GM10266 (cell line): ENCODE results near the gene GEN1.

ENCODE experiments used
- DNase-seq: peaks from one replicate; pipeline ENCODE4 v3.0.0; 2012; ENCODE audit errors: extremely low spot score
- TF ChIP-seq, protein P1 (sequence below): IDR thresholded peaks from 2 replicates; pipeline ENCODE4 v1.5.1; 2012; ENCODE audit warnings: mild to moderate bottlenecking, low read depth; ENCODE audit not compliant: control insufficient read depth, insufficient read depth; ENCODE audit errors: missing control alignments

Gene GEN1, protein sequence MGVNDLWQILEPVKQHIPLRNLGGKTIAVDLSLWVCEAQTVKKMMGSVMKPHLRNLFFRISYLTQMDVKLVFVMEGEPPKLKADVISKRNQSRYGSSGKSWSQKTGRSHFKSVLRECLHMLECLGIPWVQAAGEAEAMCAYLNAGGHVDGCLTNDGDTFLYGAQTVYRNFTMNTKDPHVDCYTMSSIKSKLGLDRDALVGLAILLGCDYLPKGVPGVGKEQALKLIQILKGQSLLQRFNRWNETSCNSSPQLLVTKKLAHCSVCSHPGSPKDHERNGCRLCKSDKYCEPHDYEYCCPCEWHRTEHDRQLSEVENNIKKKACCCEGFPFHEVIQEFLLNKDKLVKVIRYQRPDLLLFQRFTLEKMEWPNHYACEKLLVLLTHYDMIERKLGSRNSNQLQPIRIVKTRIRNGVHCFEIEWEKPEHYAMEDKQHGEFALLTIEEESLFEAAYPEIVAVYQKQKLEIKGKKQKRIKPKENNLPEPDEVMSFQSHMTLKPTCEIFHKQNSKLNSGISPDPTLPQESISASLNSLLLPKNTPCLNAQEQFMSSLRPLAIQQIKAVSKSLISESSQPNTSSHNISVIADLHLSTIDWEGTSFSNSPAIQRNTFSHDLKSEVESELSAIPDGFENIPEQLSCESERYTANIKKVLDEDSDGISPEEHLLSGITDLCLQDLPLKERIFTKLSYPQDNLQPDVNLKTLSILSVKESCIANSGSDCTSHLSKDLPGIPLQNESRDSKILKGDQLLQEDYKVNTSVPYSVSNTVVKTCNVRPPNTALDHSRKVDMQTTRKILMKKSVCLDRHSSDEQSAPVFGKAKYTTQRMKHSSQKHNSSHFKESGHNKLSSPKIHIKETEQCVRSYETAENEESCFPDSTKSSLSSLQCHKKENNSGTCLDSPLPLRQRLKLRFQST

DNA sequence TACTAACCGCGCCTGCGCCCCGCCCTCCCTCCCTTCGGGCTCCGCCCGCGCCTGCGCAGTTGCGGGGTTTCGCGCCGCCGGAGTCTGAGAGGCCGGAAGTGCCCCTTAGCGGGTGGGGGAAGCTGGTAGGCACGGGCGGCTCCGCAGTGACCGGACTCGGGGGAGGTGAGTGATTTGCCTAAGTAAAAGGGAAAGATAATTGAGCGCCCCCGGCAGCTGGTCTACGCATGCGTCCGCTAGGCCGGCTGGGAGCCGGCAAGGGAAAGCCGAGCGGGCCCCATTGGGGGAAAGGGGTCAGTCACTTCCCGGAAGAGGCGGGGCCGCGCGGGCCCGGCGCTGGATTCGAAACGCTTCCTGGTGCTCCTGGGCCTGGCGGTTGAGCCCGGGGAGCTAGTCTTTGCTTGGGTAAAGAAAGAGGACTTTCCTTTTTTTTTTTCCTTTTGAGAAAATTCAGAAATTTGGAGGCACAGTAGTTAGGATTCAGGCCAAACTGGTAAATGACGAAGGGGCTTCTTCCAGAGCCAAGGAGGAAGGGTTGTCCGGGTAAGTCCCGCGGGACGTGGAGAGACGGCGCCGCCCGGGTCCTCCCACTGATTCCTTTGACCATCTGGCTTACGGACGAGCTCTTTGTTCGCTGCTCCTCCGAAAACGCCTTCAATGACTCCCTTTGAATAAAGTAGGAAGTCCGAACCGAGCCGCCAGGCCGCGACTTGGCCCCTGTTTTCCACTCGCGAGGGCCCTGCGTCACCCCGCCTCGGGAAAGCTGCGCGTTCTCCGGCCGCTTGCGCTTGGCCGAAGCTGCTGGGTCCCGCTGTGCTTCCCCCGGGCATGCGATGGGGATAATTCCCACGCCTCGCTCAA is at the start of gene GEN1, which contains the start of gene SMC6:
TSS of gene GEN1 (plus strand) at position 336 of the 861 bp plus-strand sequence. CDS start 5,806 bp downstream, outside the sequence.
TSS of gene SMC6 (minus strand) at position 8 of the 861 bp plus-strand sequence. CDS start 7,864 bp downstream, outside the sequence.
- DNase-seq, result peak; percentile 93

DNA sequence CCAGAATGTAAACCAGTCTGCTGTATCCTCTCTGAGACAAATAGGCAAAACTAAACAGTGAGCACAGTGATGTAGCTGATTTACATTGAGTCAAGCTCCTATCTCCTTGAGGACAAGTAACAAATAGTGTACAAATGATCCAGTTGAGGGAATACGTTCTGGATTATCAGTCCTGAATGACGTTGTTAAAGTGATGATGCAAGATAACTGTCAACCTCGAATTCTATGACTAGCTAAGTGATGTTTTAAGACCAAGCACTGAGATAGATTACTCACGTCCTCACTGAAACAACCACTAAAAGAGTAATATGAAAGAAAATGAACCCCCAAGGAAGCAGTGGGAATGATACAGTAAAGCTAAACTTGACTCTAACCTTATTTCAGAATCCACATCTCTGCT is 47.1 kb upstream of the GEN1 start:
- no peak for DNase-seq
- TF ChIP-seq, protein P1, sequence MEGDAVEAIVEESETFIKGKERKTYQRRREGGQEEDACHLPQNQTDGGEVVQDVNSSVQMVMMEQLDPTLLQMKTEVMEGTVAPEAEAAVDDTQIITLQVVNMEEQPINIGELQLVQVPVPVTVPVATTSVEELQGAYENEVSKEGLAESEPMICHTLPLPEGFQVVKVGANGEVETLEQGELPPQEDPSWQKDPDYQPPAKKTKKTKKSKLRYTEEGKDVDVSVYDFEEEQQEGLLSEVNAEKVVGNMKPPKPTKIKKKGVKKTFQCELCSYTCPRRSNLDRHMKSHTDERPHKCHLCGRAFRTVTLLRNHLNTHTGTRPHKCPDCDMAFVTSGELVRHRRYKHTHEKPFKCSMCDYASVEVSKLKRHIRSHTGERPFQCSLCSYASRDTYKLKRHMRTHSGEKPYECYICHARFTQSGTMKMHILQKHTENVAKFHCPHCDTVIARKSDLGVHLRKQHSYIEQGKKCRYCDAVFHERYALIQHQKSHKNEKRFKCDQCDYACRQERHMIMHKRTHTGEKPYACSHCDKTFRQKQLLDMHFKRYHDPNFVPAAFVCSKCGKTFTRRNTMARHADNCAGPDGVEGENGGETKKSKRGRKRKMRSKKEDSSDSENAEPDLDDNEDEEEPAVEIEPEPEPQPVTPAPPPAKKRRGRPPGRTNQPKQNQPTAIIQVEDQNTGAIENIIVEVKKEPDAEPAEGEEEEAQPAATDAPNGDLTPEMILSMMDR, result no peak

More for the DNA sequence above, at the start of gene GEN1, which contains the start of gene SMC6:
- TF ChIP-seq, protein P1, result no peak

DNA sequence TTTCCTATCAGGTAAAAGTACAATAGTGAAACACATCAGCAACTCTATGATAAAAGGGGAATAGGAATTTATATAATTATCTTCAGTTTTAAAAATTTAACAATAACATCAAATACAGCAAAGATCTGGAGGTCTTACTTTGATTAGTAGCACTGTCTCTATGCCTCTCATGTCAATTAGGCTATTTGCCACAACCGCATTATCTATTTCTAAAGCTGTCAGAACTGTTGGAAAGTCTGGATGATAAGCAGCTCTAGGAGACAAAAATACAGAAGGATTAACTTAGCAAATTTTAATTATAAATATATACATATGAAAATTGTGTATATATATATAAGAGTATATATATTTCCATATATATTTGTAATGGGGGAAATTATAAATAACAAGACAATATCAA is 45.4 kb upstream of the GEN1 start:
- DNase-seq, result no peak
- TF ChIP-seq, protein P1, result no peak

DNA sequence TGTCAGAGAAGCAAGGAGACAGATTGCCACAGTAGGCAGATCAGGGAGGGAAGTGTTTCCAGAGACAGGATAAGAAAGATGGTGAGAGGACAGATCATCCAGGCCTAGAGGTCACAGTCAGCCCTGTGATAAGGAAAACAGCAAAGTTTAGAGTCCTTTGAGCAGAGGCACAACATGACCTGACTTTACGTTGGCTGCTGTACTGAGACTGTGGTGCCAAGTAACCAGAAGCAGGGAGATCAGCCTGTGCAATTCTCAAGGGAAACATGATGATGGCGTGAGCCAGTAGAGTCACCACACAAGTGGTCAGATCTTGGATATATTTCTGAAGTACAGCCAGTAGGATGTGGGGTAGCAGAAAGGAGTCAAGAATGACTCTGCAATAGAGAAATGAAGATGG is 44.0 kb upstream of the GEN1 start:
- no peak for DNase-seq

DNA sequence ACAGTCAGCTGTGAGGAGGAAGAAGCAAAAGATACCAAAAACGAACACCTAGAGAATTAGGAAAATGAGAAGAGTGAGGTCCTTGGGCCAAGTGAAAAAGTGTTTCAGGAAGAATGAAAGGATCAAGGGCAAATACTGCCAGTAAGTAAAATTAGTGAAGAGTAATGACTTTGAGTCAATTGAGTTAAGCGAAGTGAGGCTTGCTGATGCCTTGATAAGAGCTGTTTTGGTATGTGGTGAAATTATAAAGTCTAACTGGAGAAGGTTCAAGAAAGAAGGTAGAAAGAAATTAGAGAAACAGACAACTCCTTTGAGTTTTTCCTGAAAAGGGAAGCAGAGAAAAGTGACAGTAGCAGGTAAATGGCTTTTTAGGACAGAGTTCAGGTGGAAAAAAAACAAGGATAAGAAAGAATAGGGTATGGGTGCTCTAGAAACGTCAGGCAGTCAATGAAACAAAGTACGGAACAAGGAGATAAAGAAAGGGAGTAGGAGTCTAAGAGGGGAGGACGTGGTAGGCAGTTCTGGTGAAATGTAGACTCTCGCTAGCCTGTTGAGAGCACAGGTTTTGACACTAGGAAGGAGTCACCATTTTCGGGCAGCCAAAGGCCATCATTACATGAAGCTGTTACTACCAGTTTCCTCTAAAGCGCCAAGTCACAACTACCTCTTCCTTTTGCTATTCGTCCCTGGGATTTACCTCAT is 43.2 kb upstream of the GEN1 start:
- TF ChIP-seq, protein P1, result no peak
- no peak for DNase-seq

More for the DNA sequence above, 44.0 kb upstream of the GEN1 start:
- TF ChIP-seq, protein P1, result no peak

DNA sequence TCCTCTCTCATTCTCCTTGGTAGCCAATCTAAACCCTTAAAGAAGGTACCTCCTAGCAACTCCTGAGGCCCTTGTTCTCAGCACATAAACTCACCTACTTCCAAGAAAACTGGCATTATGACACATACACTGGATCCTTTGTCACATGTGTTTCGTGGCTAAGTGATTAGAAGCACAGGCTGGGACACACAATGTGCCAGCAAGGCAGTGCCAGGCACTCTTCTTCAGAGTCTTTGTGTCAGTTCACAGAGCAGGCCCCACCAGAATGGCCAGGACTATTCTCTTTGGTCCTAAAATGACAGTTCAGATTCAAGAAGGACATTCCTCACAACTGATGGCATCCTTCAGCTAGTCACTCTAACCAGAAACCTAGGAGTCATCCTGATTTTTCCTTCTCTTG is 40.6 kb upstream of the GEN1 start:
- TF ChIP-seq, protein P1, result no peak
- no peak for DNase-seq
